ENCODE data around the gene P2RY8. TPM values are rescaled to one million over a fixed set of nuclear protein-coding genes. Genes with fewer than 3 reads are reported as not detected.

The P2RY8 gene
- total and polyA plus RNA-seq, 10 of the 15 experiments (the other 5 are each of a cell fraction or from before 2014, with no cell fraction given) = 2.0 to 64.4 (median 36.5) TPM

- Histone ChIP-seq H3K27ac (ENCODE audit: control insufficient read depth, insufficient read depth) (no peak overlapping the region), H4K20me1 (ENCODE audit: control insufficient read depth, insufficient read depth) (no peaks in the 10 kb centered on the region), H3K4me1 (ENCODE audit: control insufficient read depth, insufficient read depth, low read length) (peaks cover 37% of the 10 kb centered on the region), H3K79me2 (ENCODE audit: control insufficient read depth, insufficient read depth, low read length) (peaks cover 15% of the 10 kb centered on the region), H2AFZ (ENCODE audit: control insufficient read depth, low read depth, low read length) (no peak overlapping the region), H3K9ac (ENCODE audit: control insufficient read depth, insufficient read depth, low read length) (no peak overlapping the region), H3K4me3 (no peak overlapping the region), H3K27me3 (replicated peaks in 1 of 2; ENCODE audit: control insufficient read depth in 2 of 2, insufficient read depth in 2 of 2, low read length in 1 of 2) (no peaks in the 10 kb centered on the region), H3K36me3 (ENCODE audit: control insufficient read depth in 2 of 2, insufficient read depth in 2 of 2, low read length in 1 of 2) (peaks cover 30 to 31% of the 10 kb centered on the region in 2 experiments), H3K9me3 (replicated peaks; ENCODE audit: control insufficient read depth, insufficient read depth, low read length) (no peaks in the 10 kb centered on the region; the same call in 2 of the 3 replicates), H3K4me2 (ENCODE audit: control insufficient read depth, insufficient read depth) (no peak overlapping the region; the same call in 1 of the 2 replicates)
- ATAC-seq = no peak
- BruUV-seq (replicated peaks) = no TSS peak
- RAD21 ChIA-PET (ENCODE audit: unreplicated experiment) = no interaction called here
- TF ChIP-seq SRF (IDR thresholded peaks at IDR 0.05; ENCODE audit: low read depth in 2 of 2, low read length in 2 of 2) = no peak
- no peak for TF ChIP-seq NFIC (IDR thresholded peaks at IDR 0.05; ENCODE audit: low read depth, low read length)
- no peak for TF ChIP-seq DPF2 (IDR thresholded peaks at IDR 0.05)
- no peak for TF ChIP-seq SIN3A (IDR thresholded peaks at IDR 0.05; ENCODE audit: low read depth, low read length)
- TF ChIP-seq RAD51 (IDR thresholded peaks at IDR 0.05) = no peak
- TF ChIP-seq POLR2AphosphoS2 (IDR thresholded peaks at IDR 0.05; ENCODE audit: low read depth, low read length) = peak; percentile 5; the same call in 1 of the 2 replicates
- TF ChIP-seq ZSCAN29 (IDR thresholded peaks at IDR 0.05) = no peak
- POLR2A ChIA-PET = no interaction called here
- CTCF ChIA-PET = no interaction called here
- SMC1A ChIA-PET (ENCODE audit: uncharacterized antibody, unreplicated experiment) = no interaction called here
- WGBS (ENCODE audit: insufficient coverage, insufficient replicate concordance, low lambda C conversion rate, missing lambda C conversion rate) = 97% methylated on average over 34 of the region's 36 CpGs
- DNase-seq (ENCODE audit: low read depth, low spot score) = no peak
- intact Hi-C loops (cut with micrococcal nuclease; ENCODE audit: unreplicated experiment) (loop anchor here (5.0 kb wide), 2 partner anchors 36 to 116 kb away; no protein-coding TSS in a partner anchor), in situ Hi-C loops (cut with MboI) (loop anchor here (25.0 kb wide), 1 partner anchor 1046 kb away; the partner anchor contains the start of genes DHRSX and ZBED1)
- FAIRE-seq = no peak
These were observed 70.7 kb downstream of the P2RY8 start for GRCh38 chrX:1466232-1466661.
